HFFc6 (cell line): ENCODE data around the gene TEX29. TPM values are rescaled to one million over a fixed set of nuclear protein-coding genes. Genes with fewer than 3 reads are reported as not detected.

Experiments
- DNase-seq: peaks from one replicate; pipeline ENCODE4 v3.0.0-alpha.2; 2018
- H3K27ac Mint-ChIP-seq: 2 replicates; pipeline ENCODE4 v1.8.0; 2020; ENCODE audit warnings: mild to moderate bottlenecking, mixed read lengths
- H3K27me3 Mint-ChIP-seq: 2 replicates; pipeline ENCODE4 v1.8.0; 2021; ENCODE audit warnings: mild to moderate bottlenecking, moderate library complexity, mixed read lengths; ENCODE audit not compliant: insufficient read depth
- H3K36me3 Mint-ChIP-seq: 2 replicates; pipeline ENCODE4 v1.8.0; 2021; ENCODE audit warnings: low read depth, mixed read lengths
- H3K4me1 Mint-ChIP-seq: 2 replicates; pipeline ENCODE4 v1.8.0; 2020; ENCODE audit warnings: low read depth, mixed read lengths
- H3K4me3 Mint-ChIP-seq: 2 replicates; pipeline ENCODE4 v1.8.0; 2020; ENCODE audit warnings: mild to moderate bottlenecking, moderate library complexity, mixed read lengths
- H3K9me3 Mint-ChIP-seq: 2 replicates; pipeline ENCODE4 v1.8.0; 2020; ENCODE audit warnings: mild to moderate bottlenecking, mixed read lengths
- CTCF ChIP-seq: fragments of 200-600 bp; sonication (generic); IDR thresholded peaks from 2 replicates; pipeline ENCODE4 v1.5.0; 2021; ENCODE audit warnings: antibody characterized with exemption, mild to moderate bottlenecking
- total RNA-seq, 6 experiments: library from RNA; stranded (reverse); fragmentation: NEBNext Ultra II Directional; extraction: Animal tissue kit (Norgen Biotek cat#: 25700); gene quantifications; 2 replicates in 1 of 6; 3 replicates in 5 of 6; pipeline ENCODE4 v1.2.3, GENCODE V29; 2021

TEX29 gene
- total RNA-seq, 6 experiments from 2014 or later: 0.41 TPM; not detected in 5

- H3K27me3 Mint-ChIP-seq: peaks cover 9% of the 10 kb centered on the region
- H3K9me3 Mint-ChIP-seq: no peaks in the 10 kb centered on the region
- H3K4me1 Mint-ChIP-seq: peaks cover 20% of the 10 kb centered on the region
- no peaks in the 10 kb centered on the region for H3K36me3 Mint-ChIP-seq
- H3K4me3 Mint-ChIP-seq: no peak overlapping the region
- no peak overlapping the region for H3K27ac Mint-ChIP-seq
- no peak for DNase-seq
- no peak for TF ChIP-seq CTCF
Measured at GRCh38 chr13:111335298-111335697, 14.9 kb downstream of the TEX29 start.

GRCh38 chr13:111336666-111337065, 16.2 kb downstream of the TEX29 start:
- no peaks in the 10 kb centered on the region for H3K36me3 Mint-ChIP-seq
- TF ChIP-seq CTCF: no peak
- peaks cover 20% of the 10 kb centered on the region for H3K4me1 Mint-ChIP-seq
- no peak overlapping the region for H3K27ac Mint-ChIP-seq
- peaks cover 4% of the 10 kb centered on the region for H3K27me3 Mint-ChIP-seq
- no peak overlapping the region for H3K4me3 Mint-ChIP-seq
- no peak for DNase-seq
- H3K9me3 Mint-ChIP-seq: no peaks in the 10 kb centered on the region

GRCh38 chr13:111337206-111337605, 16.8 kb downstream of the TEX29 start:
- H3K27me3 Mint-ChIP-seq: peaks cover 4% of the 10 kb centered on the region
- no peaks in the 10 kb centered on the region for H3K9me3 Mint-ChIP-seq
- H3K4me3 Mint-ChIP-seq: peak overlapping the region; percentile 10; the same call in 1 of the 2 replicates
- DNase-seq: peak; percentile 78
- no peak for TF ChIP-seq CTCF
- H3K4me1 Mint-ChIP-seq: peaks cover 20% of the 10 kb centered on the region
- peak overlapping the region; percentile 24; the same call in 1 of the 2 replicates for H3K27ac Mint-ChIP-seq
- H3K36me3 Mint-ChIP-seq: no peaks in the 10 kb centered on the region

- Mint-ChIP-seq H3K27ac (no peak overlapping the region), H3K4me3 (no peak overlapping the region; the same call in 1 of the 2 replicates), H3K4me1 (peaks cover 20% of the 10 kb centered on the region), H3K9me3 (no peaks in the 10 kb centered on the region), H3K27me3 (peaks cover 4% of the 10 kb centered on the region), H3K36me3 (no peaks in the 10 kb centered on the region)
- TF ChIP-seq CTCF: no peak
- DNase-seq: no peak
Measured at GRCh38 chr13:111337741-111338140, 17.3 kb downstream of the TEX29 start.

DNA sequence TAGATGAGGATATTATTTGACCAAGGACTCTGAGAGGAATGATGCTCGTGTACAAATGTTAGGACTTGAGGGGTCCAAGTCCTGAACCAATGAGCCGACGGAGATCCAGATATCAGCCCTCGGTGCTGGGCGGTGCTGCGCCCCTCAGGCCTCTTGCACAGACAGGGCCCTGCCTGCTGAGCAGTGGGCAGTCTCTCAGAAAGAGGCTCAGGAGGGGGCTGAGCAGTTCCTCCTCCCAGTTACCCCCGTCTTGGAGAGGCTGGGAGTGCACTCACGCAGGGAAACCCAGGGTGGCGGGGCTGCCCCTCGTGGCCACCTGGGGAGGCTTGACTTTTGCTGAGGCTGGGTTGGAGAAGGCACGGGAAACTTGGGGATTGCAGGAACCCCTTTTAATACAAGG, 18.4 kb downstream of the TEX29 start:
- H3K27me3 Mint-ChIP-seq: peaks cover 2% of the 10 kb centered on the region; the same call in 1 of the 2 replicates
- no peaks in the 10 kb centered on the region for H3K9me3 Mint-ChIP-seq
- H3K36me3 Mint-ChIP-seq: no peaks in the 10 kb centered on the region
- no peak for TF ChIP-seq CTCF
- no peak overlapping the region for H3K27ac Mint-ChIP-seq
- no peak for DNase-seq
- H3K4me3 Mint-ChIP-seq: no peak overlapping the region
- peaks cover 20% of the 10 kb centered on the region for H3K4me1 Mint-ChIP-seq
